Neural cell (in vitro differentiated cells): Measurements from ENCODE around the gene UNKL.

Experiments
- EP300 ChIP-seq: fragments of 450-650 bp; conservative IDR thresholded peaks from 2 replicates; pipeline ENCODE4 v1.6.1; 2014; ENCODE audit warnings: antibody characterized with exemption, mild to moderate bottlenecking, moderate library complexity; ENCODE audit not compliant: poor library complexity, severe bottlenecking
- EZH2 ChIP-seq: fragments of 200-600, 300-800 bp; shearing (Covaris generic), sonication (generic); IDR thresholded peaks from 2 replicates; pipeline ENCODE4 v1.6.1; 2014; ENCODE audit warnings: antibody characterized with exemption, low read length, borderline replicate concordance, mild to moderate bottlenecking; ENCODE audit not compliant: insufficient read depth, poor library complexity, severe bottlenecking
- MXI1 ChIP-seq: fragments of 450-650 bp; conservative IDR thresholded peaks from 2 replicates; pipeline ENCODE4 v1.6.1; 2014; ENCODE audit warnings: antibody characterized with exemption, mild to moderate bottlenecking; ENCODE audit not compliant: poor library complexity, severe bottlenecking
- POLR2AphosphoS5 ChIP-seq: IDR thresholded peaks from 2 replicates; pipeline ENCODE4 v1.6.1; 2012
- RAD21 ChIP-seq: fragments of 450-650 bp; conservative IDR thresholded peaks from 2 replicates; pipeline ENCODE4 v1.6.1; 2014; ENCODE audit warnings: antibody characterized with exemption, mild to moderate bottlenecking, moderate library complexity
- TAF1 ChIP-seq: IDR thresholded peaks from 2 replicates; pipeline ENCODE4 v1.6.1; 2012; ENCODE audit warnings: low read depth
- TF ChIP-seq, protein P1 (sequence below): fragments of 450-650 bp; IDR thresholded peaks from 2 replicates; pipeline ENCODE4 v1.5.1; 2014; ENCODE audit warnings: antibody characterized with exemption, mild to moderate bottlenecking, moderate library complexity; ENCODE audit not compliant: poor library complexity, severe bottlenecking
- TF ChIP-seq, protein P2 (sequence below): IDR thresholded peaks from 2 replicates; pipeline ENCODE4 v1.6.1; 2012; ENCODE audit warnings: borderline replicate concordance

DNA sequence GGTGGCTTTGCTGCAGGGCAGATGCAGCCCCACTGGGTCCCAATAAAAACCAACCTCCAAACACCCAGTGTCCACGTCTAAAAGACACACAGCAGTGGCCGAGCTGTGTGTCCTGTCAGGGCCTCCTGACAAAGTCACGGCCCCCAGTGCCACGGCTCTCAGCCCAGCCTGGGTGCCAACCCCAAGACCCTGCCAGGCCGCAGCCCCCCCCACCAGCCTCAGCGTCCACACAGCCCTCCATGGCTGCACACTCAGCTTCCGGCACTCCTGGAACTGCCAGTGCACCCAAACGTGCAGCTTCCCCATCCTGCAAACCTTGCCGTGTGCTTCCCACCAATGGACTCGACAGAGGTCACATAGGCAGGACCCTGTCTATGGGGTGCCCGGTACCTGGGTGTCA is 33.5 kb upstream of the UNKL start:
- TF ChIP-seq EP300 (no peak), EZH2 (no peak), MXI1 (no peak), POLR2AphosphoS5 (no peak), RAD21 (no peak), TAF1 (no peak)
- TF ChIP-seq, protein P1, sequence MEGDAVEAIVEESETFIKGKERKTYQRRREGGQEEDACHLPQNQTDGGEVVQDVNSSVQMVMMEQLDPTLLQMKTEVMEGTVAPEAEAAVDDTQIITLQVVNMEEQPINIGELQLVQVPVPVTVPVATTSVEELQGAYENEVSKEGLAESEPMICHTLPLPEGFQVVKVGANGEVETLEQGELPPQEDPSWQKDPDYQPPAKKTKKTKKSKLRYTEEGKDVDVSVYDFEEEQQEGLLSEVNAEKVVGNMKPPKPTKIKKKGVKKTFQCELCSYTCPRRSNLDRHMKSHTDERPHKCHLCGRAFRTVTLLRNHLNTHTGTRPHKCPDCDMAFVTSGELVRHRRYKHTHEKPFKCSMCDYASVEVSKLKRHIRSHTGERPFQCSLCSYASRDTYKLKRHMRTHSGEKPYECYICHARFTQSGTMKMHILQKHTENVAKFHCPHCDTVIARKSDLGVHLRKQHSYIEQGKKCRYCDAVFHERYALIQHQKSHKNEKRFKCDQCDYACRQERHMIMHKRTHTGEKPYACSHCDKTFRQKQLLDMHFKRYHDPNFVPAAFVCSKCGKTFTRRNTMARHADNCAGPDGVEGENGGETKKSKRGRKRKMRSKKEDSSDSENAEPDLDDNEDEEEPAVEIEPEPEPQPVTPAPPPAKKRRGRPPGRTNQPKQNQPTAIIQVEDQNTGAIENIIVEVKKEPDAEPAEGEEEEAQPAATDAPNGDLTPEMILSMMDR, result no peak
- TF ChIP-seq, protein P2, sequence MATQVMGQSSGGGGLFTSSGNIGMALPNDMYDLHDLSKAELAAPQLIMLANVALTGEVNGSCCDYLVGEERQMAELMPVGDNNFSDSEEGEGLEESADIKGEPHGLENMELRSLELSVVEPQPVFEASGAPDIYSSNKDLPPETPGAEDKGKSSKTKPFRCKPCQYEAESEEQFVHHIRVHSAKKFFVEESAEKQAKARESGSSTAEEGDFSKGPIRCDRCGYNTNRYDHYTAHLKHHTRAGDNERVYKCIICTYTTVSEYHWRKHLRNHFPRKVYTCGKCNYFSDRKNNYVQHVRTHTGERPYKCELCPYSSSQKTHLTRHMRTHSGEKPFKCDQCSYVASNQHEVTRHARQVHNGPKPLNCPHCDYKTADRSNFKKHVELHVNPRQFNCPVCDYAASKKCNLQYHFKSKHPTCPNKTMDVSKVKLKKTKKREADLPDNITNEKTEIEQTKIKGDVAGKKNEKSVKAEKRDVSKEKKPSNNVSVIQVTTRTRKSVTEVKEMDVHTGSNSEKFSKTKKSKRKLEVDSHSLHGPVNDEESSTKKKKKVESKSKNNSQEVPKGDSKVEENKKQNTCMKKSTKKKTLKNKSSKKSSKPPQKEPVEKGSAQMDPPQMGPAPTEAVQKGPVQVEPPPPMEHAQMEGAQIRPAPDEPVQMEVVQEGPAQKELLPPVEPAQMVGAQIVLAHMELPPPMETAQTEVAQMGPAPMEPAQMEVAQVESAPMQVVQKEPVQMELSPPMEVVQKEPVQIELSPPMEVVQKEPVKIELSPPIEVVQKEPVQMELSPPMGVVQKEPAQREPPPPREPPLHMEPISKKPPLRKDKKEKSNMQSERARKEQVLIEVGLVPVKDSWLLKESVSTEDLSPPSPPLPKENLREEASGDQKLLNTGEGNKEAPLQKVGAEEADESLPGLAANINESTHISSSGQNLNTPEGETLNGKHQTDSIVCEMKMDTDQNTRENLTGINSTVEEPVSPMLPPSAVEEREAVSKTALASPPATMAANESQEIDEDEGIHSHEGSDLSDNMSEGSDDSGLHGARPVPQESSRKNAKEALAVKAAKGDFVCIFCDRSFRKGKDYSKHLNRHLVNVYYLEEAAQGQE, result no peak
